GM23338 (cell line): ENCODE measurements around the gene ARF6.

Experiments
- CREB1 ChIP-seq: fragments of 250-450 bp; sonication (Bioruptor Pico); IDR thresholded peaks from 2 replicates; pipeline ENCODE4 v1.5.0; 2020; ENCODE audit warnings: low read depth, mild to moderate bottlenecking, moderate library complexity
- CTCF ChIP-seq, 2 experiments: fragments of 200-600 bp in 1 of 2; sonication (generic) in 1 of 2; conservative IDR thresholded peaks; 2 replicates each; pipeline versions ENCODE4 v1.5.1 to v1.6.1; 2016 to 2017; ENCODE audit warnings: antibody characterized with exemption in 2 of 2, low read depth in 2 of 2, mild to moderate bottlenecking in 2 of 2, moderate library complexity in 1 of 2
- EZH2 ChIP-seq: fragments of 200-600 bp; sonication (generic); IDR thresholded peaks from one replicate; pipeline ENCODE4 v1.8.0; 2017; ENCODE audit warnings: antibody characterized with exemption, mild to moderate bottlenecking, low read depth; ENCODE audit not compliant: unreplicated experiment
- EZH2phosphoT487 ChIP-seq: fragments of 200-600 bp; sonication (generic); IDR thresholded peaks from one replicate; pipeline ENCODE4 v1.8.1; 2018; ENCODE audit warnings: antibody characterized with exemption; ENCODE audit not compliant: unreplicated experiment
- NANOG ChIP-seq: IDR thresholded peaks from 2 replicates; pipeline ENCODE4 v1.6.1; 2016; ENCODE audit warnings: antibody characterized with exemption, borderline replicate concordance
- POLR2AphosphoS5 ChIP-seq: IDR thresholded peaks from 2 replicates; pipeline ENCODE4 v1.6.1; 2016; ENCODE audit warnings: antibody characterized with exemption, low read depth
- STAT1 ChIP-seq: IDR thresholded peaks from one replicate; pipeline ENCODE4 v1.6.1; 2016; ENCODE audit warnings: antibody characterized with exemption; ENCODE audit not compliant: unreplicated experiment
- TF ChIP-seq, protein P1 (sequence below): IDR thresholded peaks from one replicate; pipeline ENCODE4 v1.6.1; 2018; ENCODE audit warnings: antibody characterized with exemption; ENCODE audit not compliant: unreplicated experiment

GRCh38 chr14:49849213-49849847 lies 43.6 kb upstream of the ARF6 start:
- no peak for TF ChIP-seq CTCF (conservative IDR thresholded peaks at IDR 0.05; ENCODE audit: low read depth in 2 of 2)
- no peak for TF ChIP-seq STAT1
- TF ChIP-seq NANOG, result no peak
- TF ChIP-seq EZH2, result no peak
- TF ChIP-seq EZH2phosphoT487, result no peak
- no peak for TF ChIP-seq POLR2AphosphoS5
- no peak for TF ChIP-seq CREB1 (CRISPR knock-in tag)
- TF ChIP-seq, protein P1, sequence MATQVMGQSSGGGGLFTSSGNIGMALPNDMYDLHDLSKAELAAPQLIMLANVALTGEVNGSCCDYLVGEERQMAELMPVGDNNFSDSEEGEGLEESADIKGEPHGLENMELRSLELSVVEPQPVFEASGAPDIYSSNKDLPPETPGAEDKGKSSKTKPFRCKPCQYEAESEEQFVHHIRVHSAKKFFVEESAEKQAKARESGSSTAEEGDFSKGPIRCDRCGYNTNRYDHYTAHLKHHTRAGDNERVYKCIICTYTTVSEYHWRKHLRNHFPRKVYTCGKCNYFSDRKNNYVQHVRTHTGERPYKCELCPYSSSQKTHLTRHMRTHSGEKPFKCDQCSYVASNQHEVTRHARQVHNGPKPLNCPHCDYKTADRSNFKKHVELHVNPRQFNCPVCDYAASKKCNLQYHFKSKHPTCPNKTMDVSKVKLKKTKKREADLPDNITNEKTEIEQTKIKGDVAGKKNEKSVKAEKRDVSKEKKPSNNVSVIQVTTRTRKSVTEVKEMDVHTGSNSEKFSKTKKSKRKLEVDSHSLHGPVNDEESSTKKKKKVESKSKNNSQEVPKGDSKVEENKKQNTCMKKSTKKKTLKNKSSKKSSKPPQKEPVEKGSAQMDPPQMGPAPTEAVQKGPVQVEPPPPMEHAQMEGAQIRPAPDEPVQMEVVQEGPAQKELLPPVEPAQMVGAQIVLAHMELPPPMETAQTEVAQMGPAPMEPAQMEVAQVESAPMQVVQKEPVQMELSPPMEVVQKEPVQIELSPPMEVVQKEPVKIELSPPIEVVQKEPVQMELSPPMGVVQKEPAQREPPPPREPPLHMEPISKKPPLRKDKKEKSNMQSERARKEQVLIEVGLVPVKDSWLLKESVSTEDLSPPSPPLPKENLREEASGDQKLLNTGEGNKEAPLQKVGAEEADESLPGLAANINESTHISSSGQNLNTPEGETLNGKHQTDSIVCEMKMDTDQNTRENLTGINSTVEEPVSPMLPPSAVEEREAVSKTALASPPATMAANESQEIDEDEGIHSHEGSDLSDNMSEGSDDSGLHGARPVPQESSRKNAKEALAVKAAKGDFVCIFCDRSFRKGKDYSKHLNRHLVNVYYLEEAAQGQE, result no peak
